H54 (cell line): Measurements from ENCODE around the gene SEC31A.

Source experiments
- DNase-seq: peaks from one replicate; pipeline ENCODE4 v3.0.0; 2011; ENCODE audit warnings: low spot score, mixed read lengths; ENCODE audit not compliant: insufficient read length
- FAIRE-seq: peaks from 3 replicates; lab custom pipeline; 2011; peaks lifted over from hg19 to GRCh38; lab: Jason Lieb, UNC
- POLR2A ChIP-seq: IDR thresholded peaks from 2 replicates; pipeline ENCODE4 v1.6.1; 2011; ENCODE audit warnings: low read depth, mild to moderate bottlenecking, low read length

The SEC31A gene

DNA sequence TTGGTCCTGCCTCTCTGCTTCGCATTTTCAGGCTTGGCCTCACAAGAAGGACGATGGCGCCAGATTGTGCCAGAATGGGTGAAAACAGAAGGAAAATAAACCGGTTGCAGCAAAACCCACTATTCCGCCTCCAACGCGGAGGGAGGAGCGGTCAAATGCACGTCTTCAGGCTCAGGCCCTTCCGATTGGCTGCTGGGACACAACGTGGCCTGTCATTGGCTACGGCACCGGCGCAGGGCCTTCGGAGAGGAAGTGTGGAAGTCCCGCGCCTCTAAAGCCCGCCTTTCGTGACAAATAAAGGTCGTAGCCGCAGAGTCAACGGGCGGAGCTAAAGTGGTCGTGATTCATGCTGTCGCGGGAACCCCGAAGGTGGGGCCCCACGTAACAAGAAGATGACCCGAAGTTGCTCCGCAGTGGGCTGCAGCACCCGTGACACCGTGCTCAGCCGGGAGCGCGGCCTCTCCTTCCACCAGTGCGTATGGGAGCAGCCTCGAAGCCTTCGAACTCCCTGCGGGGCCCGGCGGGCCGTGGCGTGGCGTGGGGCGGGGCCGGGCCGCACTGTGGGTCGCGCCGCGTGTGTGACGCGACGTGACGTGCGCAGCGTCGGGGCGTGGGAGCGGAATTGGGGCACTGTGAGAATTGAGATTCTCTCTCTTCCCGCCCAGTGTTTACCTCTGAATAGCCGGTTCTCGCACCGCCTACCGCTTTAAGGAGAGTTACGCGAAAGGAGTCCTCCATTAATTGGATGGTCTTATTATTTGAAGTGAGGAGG, 9.6 kb upstream of the SEC31A start, which contains the start of gene THAP9:
TSS of gene THAP9 (plus strand) at position 325 of the 772 bp plus-strand sequence. CDS start at position 393, 68 bp downstream.
- TF ChIP-seq POLR2A: peak; percentile 67
- peak; percentile 68 for DNase-seq
- FAIRE-seq: peak; percentile 67

DNA sequence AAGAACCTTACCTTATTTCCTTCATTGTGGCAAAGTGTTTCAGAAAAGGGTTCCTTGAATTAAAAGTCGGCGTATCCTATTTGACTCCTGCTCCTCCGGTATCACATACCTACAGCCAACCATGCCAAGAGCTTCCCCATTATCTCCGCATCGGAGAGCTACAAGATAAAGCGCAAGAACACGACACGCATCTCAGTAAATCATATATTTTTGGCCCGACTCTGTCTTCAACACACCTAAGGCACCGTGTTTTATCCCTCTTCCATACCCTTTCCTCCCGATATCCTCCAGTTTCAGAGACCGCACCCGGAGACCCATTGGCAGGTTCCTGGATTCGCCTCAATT, 9.1 kb upstream of the SEC31A start:
- no peak for TF ChIP-seq POLR2A
- no peak for DNase-seq
- no peak for FAIRE-seq

DNA sequence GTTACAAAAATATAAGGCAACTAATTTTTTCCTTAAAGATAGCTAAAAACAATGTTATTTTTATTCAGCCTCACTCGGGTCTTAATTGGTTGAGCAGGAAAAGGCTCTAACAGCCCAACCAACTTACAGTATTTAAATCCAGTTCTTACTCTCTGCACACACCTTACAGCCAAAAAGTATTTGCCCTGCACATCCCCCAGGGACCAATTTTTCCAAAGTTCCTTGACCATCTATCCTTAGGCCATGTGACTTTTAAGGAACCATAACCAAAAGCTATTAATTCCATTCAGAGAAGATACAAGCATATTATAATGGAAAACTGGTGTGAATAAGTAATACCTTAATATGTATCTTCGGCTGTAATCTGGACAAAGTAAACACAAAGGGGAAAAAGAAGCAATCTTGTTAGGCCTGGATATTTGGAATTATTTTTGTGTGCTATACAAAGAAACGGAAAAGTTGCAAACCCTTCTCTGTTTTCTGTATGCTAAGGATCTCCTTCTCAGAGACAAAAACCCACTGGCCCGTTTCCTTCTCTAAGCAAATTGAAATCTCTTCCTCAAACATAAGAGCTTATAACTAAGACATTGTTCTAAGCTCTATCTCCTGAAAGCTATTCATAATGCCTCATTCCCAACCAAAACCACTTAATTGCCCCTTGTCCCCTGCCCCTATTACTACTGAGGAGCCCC, 8.6 kb upstream of the SEC31A start:
- no peak for DNase-seq

DNA sequence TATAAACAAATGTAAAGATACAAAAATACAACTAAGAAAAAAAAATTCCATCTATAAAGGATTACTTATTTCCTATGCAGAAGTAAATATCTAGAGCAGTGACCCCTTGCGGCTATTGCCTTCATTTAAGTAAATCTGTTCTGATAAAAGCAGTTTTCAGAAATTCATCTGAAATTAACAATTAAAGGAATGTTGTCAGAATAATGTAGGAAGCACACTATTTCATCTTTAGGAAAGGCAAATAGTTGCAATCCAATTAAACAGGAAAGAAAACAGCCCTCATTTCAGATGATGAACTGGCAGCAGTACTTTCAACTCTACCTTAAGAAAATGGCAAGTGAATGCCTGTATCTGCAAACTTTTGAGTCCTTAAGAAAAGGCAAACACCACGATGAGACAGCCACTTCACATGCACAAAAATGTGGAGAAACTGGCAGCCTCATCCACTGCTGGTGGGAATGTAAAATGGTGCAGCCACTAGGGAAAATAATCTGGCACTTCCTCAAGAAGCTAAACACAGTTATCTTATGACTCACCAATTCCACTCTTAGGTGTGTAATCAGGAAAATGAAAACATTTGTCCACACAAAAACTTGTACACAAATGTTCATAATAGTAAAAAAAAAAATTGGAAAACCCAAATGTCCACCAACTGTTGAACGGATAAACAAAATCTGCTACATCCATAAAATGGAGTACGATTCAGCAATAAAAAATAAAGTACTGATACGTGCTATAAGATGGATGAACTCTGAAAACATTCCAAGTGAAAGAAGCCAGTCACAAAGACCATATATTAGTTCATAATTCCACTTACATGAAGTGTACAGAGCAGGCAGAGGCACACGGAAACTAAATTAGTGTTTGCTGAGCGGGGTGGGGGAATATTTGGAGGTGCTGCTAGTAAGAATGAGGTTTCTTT, 7.6 kb upstream of the SEC31A start:
- TF ChIP-seq POLR2A: no peak

More for the DNA sequence above, 8.6 kb upstream of the SEC31A start:
- TF ChIP-seq POLR2A: no peak
- no peak for FAIRE-seq

DNA sequence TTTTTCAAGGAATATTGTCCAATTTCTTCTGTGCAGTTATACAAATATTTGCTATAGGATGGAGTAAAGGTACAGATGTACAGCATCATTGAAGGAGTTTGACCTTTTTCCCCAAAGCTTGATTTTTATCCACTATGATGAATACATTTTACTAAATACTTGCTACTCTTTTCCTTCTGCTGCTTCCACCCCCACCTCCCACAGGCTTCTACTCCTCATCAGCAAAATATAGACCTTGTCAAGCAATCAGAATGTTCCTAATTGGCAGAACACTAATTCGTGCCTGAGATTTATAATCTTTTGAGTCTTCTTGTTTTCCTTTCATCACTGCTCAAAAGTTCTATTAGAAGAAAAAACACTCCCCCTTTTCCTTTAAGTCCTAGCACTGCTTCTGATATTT, 5.8 kb upstream of the SEC31A start:
- no peak for FAIRE-seq
- no peak for DNase-seq
- no peak for TF ChIP-seq POLR2A

More for the DNA sequence above, 7.6 kb upstream of the SEC31A start:
- DNase-seq (no peak), FAIRE-seq (no peak)

DNA sequence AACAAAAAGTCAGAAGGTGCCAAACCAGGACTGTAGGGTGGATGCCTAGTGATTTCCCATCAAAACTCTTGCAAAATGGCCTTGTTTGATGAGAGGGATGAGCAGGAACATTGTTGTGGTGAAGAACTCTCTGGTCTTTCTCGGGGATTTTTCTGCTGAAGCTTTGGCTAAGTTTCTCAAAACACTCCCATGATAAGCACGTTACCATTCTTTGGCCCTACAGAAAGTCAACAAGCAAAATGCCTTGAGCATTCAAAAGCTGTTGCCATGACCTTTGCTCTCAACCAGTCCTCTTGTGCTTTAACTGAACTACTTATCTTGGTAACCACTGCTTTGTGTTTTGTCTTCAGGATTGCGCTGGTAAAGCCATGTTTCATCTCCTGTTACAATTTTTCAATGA, 3.0 kb upstream of the SEC31A start:
- FAIRE-seq (no peak), DNase-seq (no peak)
- TF ChIP-seq POLR2A: no peak

DNA sequence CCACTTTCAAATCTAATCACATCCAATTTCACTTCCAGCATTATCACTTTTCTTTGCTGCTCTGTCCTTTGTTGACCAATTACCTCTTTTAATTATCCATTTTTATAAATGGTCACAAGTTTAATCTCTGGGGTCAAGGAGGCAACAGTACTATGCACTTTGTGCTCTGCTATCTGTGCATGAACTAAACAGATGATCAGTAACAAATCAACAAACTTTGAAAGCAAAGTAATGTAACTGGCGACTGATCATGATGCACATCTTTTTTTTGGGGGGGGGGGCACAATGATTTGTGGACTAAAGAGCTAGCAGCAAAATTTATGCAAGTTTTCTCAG, 1.5 kb upstream of the SEC31A start:
- FAIRE-seq (no peak), DNase-seq (no peak)
- TF ChIP-seq POLR2A: no peak

DNA sequence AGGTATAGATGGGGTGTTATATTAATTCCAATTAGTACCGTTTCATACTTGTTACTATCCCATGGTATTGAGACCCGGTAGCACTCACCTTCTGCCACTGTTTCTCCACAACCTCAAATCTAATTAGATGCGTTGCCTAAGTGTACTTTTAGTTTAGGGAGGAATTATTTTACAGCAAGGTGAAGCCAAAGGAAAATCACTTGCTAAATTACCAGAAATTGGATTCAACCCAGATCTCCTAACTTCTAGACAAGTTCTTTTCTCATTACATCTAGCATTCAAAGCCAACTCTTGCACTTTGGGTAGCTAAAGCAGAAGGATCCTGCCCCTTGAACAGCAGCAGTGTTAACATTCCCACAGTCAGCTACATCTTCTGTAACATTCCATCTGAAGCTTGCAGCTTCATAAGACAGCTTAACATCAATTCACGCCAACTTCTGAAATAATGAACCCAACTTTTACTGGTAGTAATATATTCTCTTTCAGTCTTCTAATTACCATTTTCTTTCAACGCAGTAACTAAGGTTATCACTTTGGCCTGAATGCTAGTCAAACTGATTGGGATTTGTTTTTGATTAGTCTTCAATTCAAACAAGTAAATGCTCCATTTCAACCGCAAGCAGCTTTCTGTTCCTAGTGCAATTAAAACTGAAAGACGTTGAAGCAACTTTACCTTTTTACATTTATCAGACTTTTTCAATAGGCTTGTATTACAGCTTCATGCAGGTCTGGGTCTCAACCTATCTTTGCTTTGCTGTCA, 934 bp upstream of the SEC31A start:
- FAIRE-seq: peak; percentile 61
- no peak for TF ChIP-seq POLR2A
- DNase-seq: no peak

DNA sequence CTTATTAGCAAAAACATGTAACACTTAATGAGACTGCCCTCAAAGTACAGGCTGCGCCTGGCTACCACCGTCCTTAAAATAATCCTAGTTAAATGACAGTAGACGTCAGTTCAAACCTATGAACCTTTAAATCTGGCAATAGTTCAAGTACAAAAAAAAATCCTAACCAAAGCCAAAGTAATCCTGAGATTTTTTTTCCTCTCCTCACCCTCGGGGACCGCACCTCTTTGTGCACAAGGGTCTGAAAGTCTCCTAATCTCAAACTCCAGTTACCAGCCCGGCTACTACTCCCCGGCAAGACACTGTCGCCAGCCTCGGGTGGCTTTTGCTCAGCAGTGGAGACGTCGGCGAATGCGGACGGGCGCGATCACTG, 439 bp downstream of the SEC31A start:
- DNase-seq (no peak), FAIRE-seq (no peak)
- no peak for TF ChIP-seq POLR2A

DNA sequence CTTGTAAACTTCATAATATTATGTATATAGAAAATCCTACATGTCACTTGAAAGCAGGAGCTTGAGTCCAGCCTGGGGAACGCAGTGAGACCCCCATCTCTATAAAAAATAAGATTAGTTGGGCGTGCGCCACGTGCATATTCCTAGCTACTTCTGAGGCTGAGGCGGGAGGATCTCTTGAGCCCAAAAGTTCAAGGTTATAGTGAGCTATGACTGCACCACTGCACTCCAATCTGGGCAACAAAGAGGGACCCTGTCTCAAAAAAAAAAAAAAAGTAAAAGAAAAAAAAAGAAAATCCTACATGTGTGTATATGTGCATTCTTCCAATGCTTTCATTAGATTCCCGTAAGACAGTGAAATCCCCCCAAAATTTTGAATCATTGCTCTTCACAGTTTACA, 1.7 kb downstream of the SEC31A start:
- FAIRE-seq (no peak), DNase-seq (no peak)
- no peak for TF ChIP-seq POLR2A

DNA sequence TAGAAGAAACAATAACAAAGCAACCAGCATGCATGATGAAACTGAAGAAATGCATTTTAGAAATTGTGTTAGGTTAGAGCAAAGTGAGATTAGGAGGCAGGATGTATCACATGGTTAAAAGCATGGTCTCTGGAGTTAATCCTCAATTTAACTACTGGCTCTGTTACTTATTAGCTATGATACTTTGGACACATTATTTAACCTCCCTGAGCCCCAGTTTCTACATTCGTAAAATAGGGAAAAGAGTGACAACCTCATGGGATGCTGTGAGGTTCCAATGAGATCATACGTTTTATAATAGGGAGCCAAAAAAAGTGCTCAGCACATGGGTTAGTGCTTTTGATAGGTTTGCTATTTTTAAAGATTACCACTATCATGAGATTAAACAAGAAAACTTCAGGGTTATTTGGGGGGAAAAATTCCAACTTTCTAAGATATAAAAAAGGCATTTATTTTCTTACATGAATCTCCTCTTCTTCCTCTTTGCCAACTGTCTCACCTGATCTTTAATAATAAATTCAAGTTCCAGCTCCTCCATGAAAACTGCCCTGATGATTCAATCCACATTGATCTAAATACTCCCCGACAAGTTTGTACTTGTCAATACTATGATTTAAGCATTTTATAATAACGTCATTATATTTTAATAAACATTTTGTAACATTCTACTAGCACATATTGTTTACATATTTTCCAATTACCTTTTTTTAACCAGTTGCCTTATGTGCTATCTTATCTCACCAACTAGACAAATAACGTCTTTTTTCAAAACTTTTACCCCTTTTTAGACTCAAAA, 4.6 kb downstream of the SEC31A start:
- DNase-seq (no peak), FAIRE-seq (no peak)
- no peak for TF ChIP-seq POLR2A

DNA sequence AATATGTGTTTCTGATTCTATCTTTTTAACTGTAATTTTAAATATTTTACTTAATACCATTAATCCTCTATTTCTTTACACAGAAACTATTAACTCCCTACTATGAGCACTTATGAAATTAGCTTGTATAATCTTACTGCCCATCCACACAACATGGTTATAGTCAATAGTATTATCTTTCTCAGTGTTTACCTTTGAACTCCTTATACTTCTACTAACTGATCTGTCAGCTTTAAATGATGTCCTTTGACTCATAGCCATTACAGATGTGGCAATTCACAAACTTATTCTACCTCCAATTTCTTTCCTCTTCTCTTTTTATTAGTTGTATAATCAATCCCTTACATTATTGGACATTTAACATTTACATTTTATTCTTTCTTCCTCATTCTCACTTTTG, 5.5 kb downstream of the SEC31A start:
- FAIRE-seq (no peak), DNase-seq (no peak)
- no peak for TF ChIP-seq POLR2A
